GM18499 (cell line): ENCODE results near the gene CCDC87.
"Not testable (repeated sequence)": the region's sequence is repeated elsewhere in the genome, so short reads cannot be mapped to it uniquely, and the experiment has no call there.

Experiments
- ATAC-seq: cut with Tn5 transposase; IDR thresholded peaks from one replicate; pipeline ENCODE4 v1.9.1; 2021; ENCODE audit warnings: moderate number of reproducible peaks; ENCODE audit not compliant: insufficient read depth, unreplicated experiment

Gene CCDC87

DNA sequence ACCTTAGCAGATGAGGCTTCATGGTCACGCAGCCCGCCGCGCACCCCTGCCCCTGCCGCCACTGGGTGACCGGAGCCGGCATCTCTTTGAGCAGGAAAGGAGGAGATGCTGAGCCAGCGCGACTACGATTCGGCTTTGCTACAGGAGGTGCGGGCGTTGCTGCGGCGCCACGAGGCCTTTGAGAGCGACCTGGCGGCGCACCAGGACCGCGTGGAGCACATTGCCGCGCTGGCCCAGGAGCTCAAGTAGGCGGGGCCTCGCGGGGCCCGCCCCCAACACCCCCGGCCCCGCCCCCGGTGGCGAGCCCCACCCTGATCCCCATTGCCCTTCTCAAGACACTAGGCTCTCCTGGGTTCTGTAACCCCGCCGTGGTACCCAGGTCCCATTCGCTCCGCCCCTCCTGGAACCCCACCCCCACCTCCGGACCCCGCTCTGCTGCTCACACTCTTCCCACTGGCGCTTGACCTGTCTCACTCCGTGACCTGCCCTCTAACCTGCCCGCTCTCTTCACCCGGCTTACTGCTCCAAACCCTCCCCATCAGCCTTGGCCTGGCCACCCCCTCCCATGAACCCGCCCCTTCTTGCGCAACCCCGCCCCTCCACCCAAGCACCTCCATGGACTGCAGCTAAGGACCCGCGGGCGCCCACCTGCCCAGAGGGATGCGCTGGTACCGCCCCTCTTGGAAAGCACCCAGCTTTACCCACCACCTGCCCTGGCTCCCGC, 33.6 kb downstream of the CCDC87 start:
- ATAC-seq, result no peak

- ATAC-seq, result no peak
These were observed 35.0 kb downstream of the CCDC87 start for GRCh38 chr11:66557733-66558326.

DNA sequence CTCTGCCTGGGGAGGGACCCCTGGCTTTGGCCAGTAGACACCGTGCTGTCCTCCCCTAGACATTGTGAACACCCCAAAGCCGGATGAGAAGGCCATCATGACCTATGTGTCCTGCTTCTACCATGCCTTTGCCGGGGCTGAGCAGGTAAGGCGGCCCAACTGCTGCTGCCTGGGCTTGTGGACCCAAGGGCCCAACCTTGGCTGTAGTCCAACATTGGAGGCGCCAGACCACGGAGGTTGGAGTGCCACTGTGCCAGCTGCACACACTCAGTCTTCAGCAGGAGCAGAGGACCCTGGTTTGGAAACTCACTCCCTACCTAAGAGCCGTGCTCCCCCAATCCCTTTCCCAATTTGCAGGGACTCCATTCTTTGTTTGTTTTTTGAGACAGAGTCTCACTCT, 36.8 kb downstream of the CCDC87 start:
- no peak for ATAC-seq

DNA sequence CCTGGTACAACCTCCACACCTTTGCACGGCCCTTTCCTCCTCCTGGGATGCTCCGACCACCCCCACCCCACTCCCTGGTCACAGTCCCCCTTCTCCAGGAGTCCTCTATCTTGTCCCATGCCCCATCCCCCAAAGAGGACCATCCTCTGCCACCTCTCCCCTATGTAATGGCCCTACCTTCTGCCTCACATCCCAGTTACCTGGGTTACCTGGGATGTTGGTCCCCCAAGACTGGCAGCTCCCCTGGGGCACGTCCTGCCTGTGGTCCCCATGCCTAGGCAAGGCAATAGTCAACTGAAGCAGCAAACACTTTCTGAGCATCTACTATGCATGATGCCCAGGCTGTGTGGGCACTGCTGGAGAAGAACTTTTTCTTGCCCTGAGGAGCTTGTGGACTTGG, 37.4 kb downstream of the CCDC87 start:
- no peak for ATAC-seq

- ATAC-seq, result no peak
These were observed 38.3 kb downstream of the CCDC87 start for GRCh38 chr11:66554602-66555001.

- no peak for ATAC-seq
These were observed 42.0 kb downstream of the CCDC87 start for GRCh38 chr11:66550887-66551286.

GRCh38 chr11:66549696-66550095, 43.2 kb downstream of the CCDC87 start:
- ATAC-seq, result no peak

DNA sequence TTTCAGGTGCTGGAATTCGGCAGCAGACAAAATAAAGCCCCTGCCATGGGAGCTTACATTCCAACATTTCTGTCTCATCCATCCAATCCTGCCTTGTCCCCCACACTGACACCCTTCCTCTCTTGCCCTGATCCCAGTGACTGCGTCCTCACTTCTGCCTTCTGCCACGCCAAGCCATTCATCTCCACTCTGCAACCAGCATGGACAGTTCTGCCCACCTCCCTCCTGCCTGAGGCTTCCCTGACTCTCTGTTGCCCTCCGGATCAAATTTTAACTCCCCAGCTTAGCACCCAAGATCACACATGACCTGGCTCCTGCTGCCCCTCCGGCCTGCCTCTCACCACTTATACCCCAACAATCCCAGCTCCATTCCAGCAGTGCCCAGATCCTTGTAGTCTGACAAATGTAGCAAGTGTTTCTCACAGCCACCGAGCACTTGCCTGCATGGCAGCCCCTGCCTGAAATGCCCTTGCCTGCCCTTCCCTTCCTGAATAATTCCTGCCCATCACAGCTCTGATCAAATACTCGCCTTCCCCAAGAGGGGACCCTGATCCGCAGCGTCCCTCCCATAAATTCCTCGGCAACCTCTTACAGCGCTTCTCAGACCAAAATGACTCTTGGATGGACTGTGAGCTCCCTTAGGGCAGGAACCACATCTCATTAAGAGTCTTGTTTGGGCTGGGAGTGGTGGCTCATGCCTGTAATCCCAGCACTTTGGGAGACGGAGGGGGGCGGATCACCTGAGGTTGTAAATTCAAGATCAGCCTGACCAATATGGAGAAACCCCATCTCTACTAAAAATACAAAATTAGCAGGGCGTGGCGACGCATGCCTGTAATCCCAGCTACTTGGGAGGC, 43.9 kb downstream of the CCDC87 start:
- no peak for ATAC-seq

- no peak for ATAC-seq
These were observed 44.8 kb downstream of the CCDC87 start for GRCh38 chr11:66548041-66548440.

GRCh38 chr11:66547662-66548009, 45.2 kb downstream of the CCDC87 start:
- ATAC-seq, result no peak

DNA sequence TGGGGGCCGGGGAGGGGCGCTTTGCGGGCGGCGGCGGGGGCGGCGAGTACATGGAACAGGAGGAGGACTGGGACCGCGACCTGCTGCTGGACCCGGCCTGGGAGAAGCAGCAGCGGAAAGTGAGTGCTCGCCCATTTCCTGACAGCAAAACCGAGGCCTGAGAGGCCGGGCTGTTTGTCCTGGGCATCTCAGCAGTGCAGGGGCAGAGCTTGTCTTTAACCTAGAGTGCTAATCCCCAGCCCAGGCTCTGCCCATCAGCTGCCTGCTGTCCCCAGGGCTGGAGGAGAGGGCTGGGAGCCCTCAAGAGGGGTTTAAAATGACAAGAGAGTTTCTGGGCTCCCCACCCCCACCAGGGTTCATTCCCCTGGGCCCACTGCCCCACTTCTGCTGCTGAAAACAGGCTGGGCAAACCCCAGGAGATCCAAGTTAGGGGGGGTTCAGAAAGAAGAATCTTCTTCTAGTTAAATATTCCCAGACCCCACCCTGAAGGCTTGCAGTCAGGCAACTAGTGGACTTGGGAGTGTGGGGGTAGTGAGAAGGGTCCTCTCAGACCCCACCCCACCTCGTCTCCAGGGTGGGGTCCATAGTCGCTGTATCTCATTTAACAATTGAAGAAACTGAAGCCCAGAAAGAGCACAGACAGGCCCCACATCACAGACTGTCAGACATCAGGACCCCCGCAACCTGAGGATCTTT, 45.7 kb downstream of the CCDC87 start:
- no peak for ATAC-seq

DNA sequence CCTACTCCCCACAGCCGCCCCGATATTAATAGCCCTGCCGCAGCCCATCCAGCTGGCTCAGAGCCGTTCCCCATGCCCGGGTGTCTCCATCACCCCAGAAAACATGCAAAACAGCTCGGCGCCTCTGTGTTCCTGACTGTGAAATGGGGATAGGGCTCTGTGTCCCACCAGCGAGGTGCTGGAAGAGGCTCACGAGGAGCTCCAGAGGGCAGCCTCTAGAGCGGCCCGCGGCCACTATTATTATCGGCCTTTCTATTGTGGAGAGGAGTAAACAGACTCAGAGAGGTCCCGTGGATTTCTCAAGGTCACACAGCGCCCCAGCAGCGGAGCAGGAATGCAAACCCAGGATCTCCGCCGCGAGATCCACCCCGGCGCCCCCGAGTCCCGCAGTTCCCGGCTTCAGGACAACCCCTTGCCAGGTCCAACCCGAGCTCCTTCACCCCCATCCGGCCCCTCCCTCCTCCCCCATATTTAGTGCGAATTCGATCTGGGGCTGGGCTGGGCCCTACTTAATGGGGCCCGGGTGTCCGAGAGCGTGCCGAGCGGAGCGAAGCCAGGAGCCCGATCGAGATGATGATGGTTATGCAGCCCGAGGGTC, 46.4 kb downstream of the CCDC87 start, which contains the start of gene ACTN3:
TSS of gene ACTN3 (plus strand) at position 536 of the 598 bp plus-strand sequence. CDS start at position 571, 35 bp downstream.
- ATAC-seq, result no peak

DNA sequence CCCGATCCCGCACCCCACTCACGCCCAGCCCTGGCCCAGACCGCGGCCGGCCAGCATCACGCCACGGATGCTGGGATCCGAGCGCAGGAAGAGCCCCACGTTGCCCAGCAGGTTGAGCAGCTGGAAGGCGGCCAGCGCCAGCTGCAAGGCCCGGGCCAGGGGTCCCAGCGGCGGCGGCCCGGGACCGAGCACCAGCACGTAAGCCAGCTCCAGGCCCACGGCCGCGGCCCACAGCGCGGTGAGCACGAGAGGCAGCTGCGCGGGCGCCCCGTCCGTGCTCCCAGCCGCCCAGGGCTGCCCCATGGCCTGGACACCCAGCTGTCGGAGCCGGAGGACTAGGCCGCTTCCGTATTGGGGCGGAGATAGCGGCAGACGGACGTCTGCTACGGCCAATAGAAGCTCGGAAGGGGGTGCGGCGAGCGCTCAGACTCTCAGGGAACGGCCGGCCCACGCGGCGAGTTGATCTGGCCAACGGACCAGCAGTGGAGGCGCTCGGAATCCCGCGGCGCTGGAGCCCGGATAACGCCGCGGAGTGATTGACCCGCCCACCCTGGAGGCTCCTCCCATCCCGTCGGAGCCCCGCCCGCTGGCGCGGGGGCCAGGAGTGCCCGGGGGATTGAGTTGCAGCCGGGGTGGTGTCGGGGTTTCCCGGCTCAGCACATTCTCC, 47.0 kb downstream of the CCDC87 start, which contains the start of gene ZDHHC24:
TSS of gene ZDHHC24 (minus strand) at position 348 of the 667 bp plus-strand sequence. CDS start at position 303, 45 bp downstream.
- ATAC-seq, result peak; percentile 56

- ATAC-seq, result not testable (repeated sequence)
These were observed 47.9 kb downstream of the CCDC87 start for GRCh38 chr11:66544952-66545351.

- no peak for ATAC-seq
These were observed 49.4 kb downstream of the CCDC87 start for GRCh38 chr11:66543263-66544107.

- no peak for ATAC-seq
These were observed 50.5 kb downstream of the CCDC87 start for GRCh38 chr11:66542362-66542761.

GRCh38 chr11:66541892-66542291, 51.0 kb downstream of the CCDC87 start:
- ATAC-seq, result no peak

GRCh38 chr11:66540598-66540997, 52.3 kb downstream of the CCDC87 start:
- ATAC-seq, result not testable (repeated sequence)
